H1 (cell line): ENCODE measurements around the gene ABCA1. TPM values are rescaled to one million over a fixed set of nuclear protein-coding genes. Genes with fewer than 3 reads are reported as not detected.

Source experiments
- CTCF ChIA-PET: fragments of 300-600 bp; sonication (Branson Sonifier 250); formaldehyde crosslinking; loops from one replicate; lab custom pipeline; 2021; ENCODE audit not compliant: partially characterized antibody; lab: Charles Lee
- POLR2A ChIA-PET: fragments of 300-600 bp; sonication (Branson Sonifier 250); formaldehyde crosslinking; loops from one replicate; lab custom pipeline; 2021; ENCODE audit warnings: inconsistent platforms; ENCODE audit not compliant: partially characterized antibody; lab: Charles Lee
- DNase-seq, 2 experiments: peaks; one replicate each; pipeline versions ENCODE4 v3.0.0 to v3.0.0-alpha.2; 2010 to 2022; ENCODE audit warnings: low spot score in 2 of 2, low read depth in 1 of 2, mixed read lengths in 1 of 2
- FAIRE-seq: peaks from 2 replicates; lab custom pipeline; 2011; peaks lifted over from hg19 to GRCh38; lab: Jason Lieb, UNC
- H2AFZ ChIP-seq: 2 replicates; pipeline ENCODE4 v1.8.1; 2012; ENCODE audit warnings: low read length, inconsistent platforms
- H2AK5ac ChIP-seq: 2 replicates; pipeline ENCODE4 v1.6.1; 2013; ENCODE audit warnings: low read depth, low read length
- H2BK120ac ChIP-seq: replicated peaks from 2 replicates; pipeline ENCODE3; 2013; ENCODE audit warnings: low read depth, low read length, inconsistent platforms
- H2BK12ac ChIP-seq: 2 replicates; pipeline ENCODE4 v1.6.1; 2013; ENCODE audit warnings: low read depth, low read length
- H2BK15ac ChIP-seq: 2 replicates; pipeline ENCODE4 v1.6.1; 2013; ENCODE audit warnings: low read length
- H2BK20ac ChIP-seq: 2 replicates; pipeline ENCODE4 v1.6.1; 2013; ENCODE audit warnings: low read length
- H2BK5ac ChIP-seq: 2 replicates; pipeline ENCODE4 v1.6.1; 2013; ENCODE audit warnings: low read depth, low read length
- H3K14ac ChIP-seq: 2 replicates; pipeline ENCODE4 v1.6.1; 2013; ENCODE audit warnings: inconsistent platforms; ENCODE audit not compliant: insufficient read length
- H3K18ac ChIP-seq: 2 replicates; pipeline ENCODE4 v1.6.1; 2013; ENCODE audit warnings: low read length; ENCODE audit errors: extremely low read depth
- H3K23ac ChIP-seq: 2 replicates; pipeline ENCODE4 v1.6.1; 2013; ENCODE audit warnings: inconsistent platforms; ENCODE audit not compliant: insufficient read length
- H3K23me2 ChIP-seq: 2 replicates; pipeline ENCODE4 v1.6.1; 2013; ENCODE audit warnings: low read depth, low read length
- H3K27ac ChIP-seq: 2 replicates; pipeline ENCODE4 v1.6.1; 2011; ENCODE audit warnings: low read depth, low read length, inconsistent platforms
- H3K27me3 ChIP-seq, 4 experiments: replicated peaks in 1 of 4; 1 replicate in 1 of 4; 2 replicates in 3 of 4; pipeline versions ENCODE4 v1.6.1 to v1.8.1; 2011 to 2013; ENCODE audit warnings: low read length in 3 of 4, mild to moderate bottlenecking in 3 of 4, inconsistent platforms in 2 of 4, mixed read lengths in 2 of 4, moderate library complexity in 1 of 4; ENCODE audit not compliant: control insufficient read depth in 3 of 4, insufficient read depth in 3 of 4; ENCODE audit errors: extremely low read depth in 1 of 4
- H3K36me3 ChIP-seq, 4 experiments: 2 replicates each; pipeline versions ENCODE4 v1.6.1 to v1.8.1; 2011 to 2013; ENCODE audit warnings: mild to moderate bottlenecking in 4 of 4, low read length in 3 of 4, moderate library complexity in 2 of 4, control low read depth in 1 of 4, inconsistent platforms in 1 of 4; ENCODE audit not compliant: insufficient read depth in 4 of 4, control insufficient read depth in 2 of 4
- H3K4ac ChIP-seq: replicated peaks from 2 replicates; pipeline ENCODE3; 2013; ENCODE audit warnings: low read length, low read depth, mixed read lengths, inconsistent platforms; ENCODE audit not compliant: insufficient read length
- H3K4me1 ChIP-seq, 4 experiments: replicated peaks in 1 of 4; 1 replicate in 1 of 4; 2 replicates in 3 of 4; pipeline versions ENCODE4 v1.6.1 to v1.8.1; 2011 to 2013; ENCODE audit warnings: low read length in 3 of 4, inconsistent platforms in 2 of 4, mixed read lengths in 1 of 4; ENCODE audit not compliant: insufficient read depth in 4 of 4, control insufficient read depth in 3 of 4
- H3K4me2 ChIP-seq, 2 experiments: 2 replicates each; pipeline versions ENCODE4 v1.6.1 to v1.8.1; 2011 to 2013; ENCODE audit warnings: low read depth in 2 of 2, low read length in 2 of 2, control low read depth in 1 of 2, inconsistent platforms in 1 of 2, mild to moderate bottlenecking in 1 of 2; ENCODE audit not compliant: insufficient read depth in 1 of 2
- H3K4me3 ChIP-seq, 4 experiments: fragments of 200-600, 300-600 bp in 1 of 4; sonication (generic), shearing (Covaris generic), sonication (Bioruptor Twin) in 1 of 4; 2 replicates each; pipeline versions ENCODE4 v1.5.1 to v1.8.1; 2011 to 2016; ENCODE audit warnings: low read length in 4 of 4, low read depth in 3 of 4, control low read depth in 2 of 4, inconsistent platforms in 2 of 4, mild to moderate bottlenecking in 2 of 4, mixed read lengths in 1 of 4, moderate library complexity in 1 of 4; ENCODE audit not compliant: insufficient read depth in 2 of 4; ENCODE audit errors: extremely low read depth in 1 of 4
- H3K56ac ChIP-seq: replicated peaks from 2 replicates; pipeline ENCODE3; 2013; ENCODE audit warnings: low read depth, mild to moderate bottlenecking, mixed read lengths, low read length, inconsistent platforms; ENCODE audit not compliant: insufficient read length
- H3K79me1 ChIP-seq: 2 replicates; pipeline ENCODE4 v1.6.1; 2013; ENCODE audit warnings: low read depth, low read length, control low read depth
- H3K79me2 ChIP-seq, 2 experiments: 2 replicates each; pipeline versions ENCODE4 v1.6.1 to v1.8.1; 2012 to 2013; ENCODE audit warnings: low read length in 2 of 2, mild to moderate bottlenecking in 2 of 2, inconsistent platforms in 1 of 2; ENCODE audit not compliant: insufficient read depth in 2 of 2, control insufficient read depth in 1 of 2
- H3K9ac ChIP-seq, 4 experiments: replicated peaks in 1 of 4; 1 replicate in 1 of 4; 2 replicates in 3 of 4; pipeline versions ENCODE4 v1.6.1 to v1.8.1; 2011 to 2013; ENCODE audit warnings: low read depth in 3 of 4, low read length in 3 of 4, control low read depth in 2 of 4, mild to moderate bottlenecking in 2 of 4, moderate library complexity in 2 of 4, inconsistent platforms in 1 of 4; ENCODE audit errors: extremely low read depth in 1 of 4
- H3K9me3 ChIP-seq, 2 experiments: 2 replicates each; pipeline versions ENCODE4 v1.6.1 to v1.8.1; 2012 to 2013; ENCODE audit warnings: mild to moderate bottlenecking in 2 of 2, moderate library complexity in 2 of 2, control low read depth in 1 of 2, inconsistent platforms in 1 of 2, low read depth in 1 of 2, low read length in 1 of 2, mixed read lengths in 1 of 2; ENCODE audit not compliant: insufficient read depth in 2 of 2
- H4K20me1 ChIP-seq, 2 experiments: replicated peaks in 1 of 2; 2 replicates each; pipeline versions ENCODE3 to v1.8.1; 2011 to 2013; ENCODE audit warnings: inconsistent platforms in 2 of 2, low read length in 2 of 2, mild to moderate bottlenecking in 1 of 2; ENCODE audit not compliant: insufficient read depth in 2 of 2, control insufficient read depth in 1 of 2
- H4K5ac ChIP-seq: 2 replicates; pipeline ENCODE4 v1.6.1; 2013; ENCODE audit warnings: low read length, low read depth, mixed read lengths, inconsistent platforms; ENCODE audit not compliant: insufficient read length
- H4K8ac ChIP-seq: 2 replicates; pipeline ENCODE4 v1.8.0; 2013; ENCODE audit warnings: mild to moderate bottlenecking, moderate library complexity, low read length, inconsistent platforms; ENCODE audit not compliant: insufficient read depth; ENCODE audit errors: extremely low read depth
- H4K91ac ChIP-seq: replicated peaks from 2 replicates; pipeline ENCODE3; 2013; ENCODE audit warnings: low read length, mixed read lengths, inconsistent platforms; ENCODE audit not compliant: insufficient read length
- CTCF ChIP-seq, 3 experiments: IDR thresholded peaks; 1 replicate in 2 of 3; 2 replicates in 1 of 3; pipeline versions ENCODE4 v1.5.1 to v1.6.1; 2011; ENCODE audit warnings: low read length in 3 of 3, mild to moderate bottlenecking in 3 of 3, inconsistent platforms in 2 of 3, low read depth in 1 of 3, moderate library complexity in 1 of 3; ENCODE audit not compliant: insufficient read depth in 1 of 3; ENCODE audit errors: control extremely low read depth in 1 of 3
- HDAC6 ChIP-seq: IDR thresholded peaks from one replicate; pipeline ENCODE4 v1.7.1; 2012; ENCODE audit warnings: low read depth, mild to moderate bottlenecking, inconsistent platforms, low read length, moderate library complexity
- JUN ChIP-seq: IDR thresholded peaks from 2 replicates; pipeline ENCODE4 v1.6.1; 2011; ENCODE audit warnings: low read depth, mild to moderate bottlenecking, improper control_type of control experiment, low read length
- RFX5 ChIP-seq: IDR thresholded peaks from 2 replicates; pipeline ENCODE4 v1.6.1; 2011; ENCODE audit warnings: low read depth, low read length, improper control_type of control experiment, borderline replicate concordance
- TAF1 ChIP-seq: IDR thresholded peaks from 2 replicates; pipeline ENCODE4 v1.6.1; 2011; ENCODE audit warnings: mild to moderate bottlenecking, low read depth, low read length
- TEAD4 ChIP-seq: IDR thresholded peaks from 2 replicates; pipeline ENCODE4 v1.6.1; 2012; ENCODE audit warnings: low read depth, low read length, inconsistent platforms, mixed read lengths
- ZNF274 ChIP-seq: IDR thresholded peaks from 2 replicates; pipeline ENCODE4 v1.7.0; 2012; ENCODE audit warnings: low read length, borderline replicate concordance; ENCODE audit errors: extremely low read depth
- WGBS, 2 experiments: shearing (Covaris generic) in 1 of 2; methylation state at CpG; one replicate each; pipeline versions ENCODE4 v1.1.6 to v1.1.7; 2013 to 2015; ENCODE audit warnings: low lambda C conversion rate in 2 of 2, mixed read lengths in 2 of 2, inconsistent platforms in 1 of 2, low coverage in 1 of 2, missing lambda C conversion rate in 1 of 2; ENCODE audit not compliant: insufficient replicate concordance in 2 of 2, insufficient coverage in 1 of 2, insufficient read length in 1 of 2; ENCODE audit errors: extremely low coverage in 1 of 2, missing lambda C conversion rate in 1 of 2; 5-methylcytosine and 5-hydroxymethylcytosine counted together
- polyA plus RNA-seq, 7 experiments: library from polyadenylated mRNA; depleted of rRNA in 3 of 7; stranded (reverse) in 5 of 7; unstranded in 2 of 7; fragments of >200 nt in 5 of 7; fragments of 200-250 nt in 2 of 7; gene quantifications; 1 replicate in 5 of 7; 2 replicates in 1 of 7; 4 replicates in 1 of 7; pipeline versions ENCODE4 v1.2.1 to v1.2.3, GENCODE V29; 2011 to 2013; ENCODE audit warnings: missing spikeins in 2 of 7, mixed read lengths in 2 of 7
- total RNA-seq: library from RNA; stranded (reverse); fragmentation: NEBNext Ultra II Directional; extraction: Animal tissue kit (Norgen Biotek cat#: 25700); gene quantifications from 2 replicates; pipeline ENCODE4 v1.2.1, GENCODE V29; 2021
- TF ChIP-seq, protein P1 (sequence below): IDR thresholded peaks from 2 replicates; pipeline ENCODE4 v1.6.1; 2012; ENCODE audit warnings: inconsistent platforms

ABCA1 gene
- total and polyA plus RNA-seq, 2 of the 8 experiments (the other 6 are each of a cell fraction or from before 2014, with no cell fraction given), result 6.9 to 7.8 TPM

DNA sequence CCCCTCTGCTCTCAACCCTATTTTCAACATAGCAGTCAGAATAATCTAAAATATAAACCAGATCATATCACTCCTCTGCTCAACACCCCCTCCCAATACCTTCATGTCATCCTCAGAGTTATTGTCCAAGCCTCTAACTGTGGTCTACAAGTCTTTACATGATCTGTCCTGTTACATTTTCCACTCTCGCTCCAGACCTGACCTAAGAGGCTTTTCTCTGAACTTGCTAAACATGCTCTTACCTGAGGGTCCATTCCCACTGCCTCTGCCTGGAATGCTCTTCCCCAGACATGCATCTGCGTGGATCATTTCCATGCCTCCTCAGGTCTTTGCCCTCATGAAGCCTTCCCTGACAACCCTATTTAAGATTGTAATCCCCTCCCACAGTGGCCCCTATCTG is 152.0 kb downstream of the ABCA1 start:
- H3K23me2 ChIP-seq, result no peaks in the 10 kb centered on the region
- no peaks in the 10 kb centered on the region for H3K36me3 ChIP-seq
- no peak for DNase-seq
- TF ChIP-seq, protein P1, sequence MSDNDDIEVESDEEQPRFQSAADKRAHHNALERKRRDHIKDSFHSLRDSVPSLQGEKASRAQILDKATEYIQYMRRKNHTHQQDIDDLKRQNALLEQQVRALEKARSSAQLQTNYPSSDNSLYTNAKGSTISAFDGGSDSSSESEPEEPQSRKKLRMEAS, result no peak
- TF ChIP-seq ZNF274, result no peak
- no peak for TF ChIP-seq RFX5
- no peak for TF ChIP-seq HDAC6
- no peak for TF ChIP-seq JUN
- no peak for TF ChIP-seq TAF1
- no peak for TF ChIP-seq CTCF (IDR thresholded peaks at IDR 0.05; ENCODE audit: control extremely low read depth in 1 of 3, insufficient read depth in 1 of 3, low read depth in 1 of 3, low read length in 3 of 3)
- TF ChIP-seq TEAD4, result no peak
- 88% methylated on average over 2 of the region's 2 CpGs; no CpG with 5 or more reads in 1 of the 2 experiments for WGBS, 2 experiments
- no peak overlapping the region for H3K27ac ChIP-seq
- ChIA-PET CTCF (no interaction called here), POLR2A (no interaction called here)
- H3K56ac ChIP-seq, result no peak overlapping the region
- H2BK12ac ChIP-seq, result no peak overlapping the region
- no peaks in the 10 kb centered on the region for H4K20me1 ChIP-seq
- H3K23ac ChIP-seq, result no peak overlapping the region
- no peak overlapping the region for H2AK5ac ChIP-seq
- H3K9me3 ChIP-seq, result no peaks in the 10 kb centered on the region
- H2BK120ac ChIP-seq, result no peak overlapping the region
- no peaks in the 10 kb centered on the region for H3K79me2 ChIP-seq
- no peak overlapping the region for H2BK15ac ChIP-seq
- H3K9ac ChIP-seq, result no peak overlapping the region
- H3K27me3 ChIP-seq, result no peaks in the 10 kb centered on the region
- H2BK5ac ChIP-seq, result no peak overlapping the region
- H2AFZ ChIP-seq, result no peak overlapping the region
- no peak overlapping the region for H3K4me2 ChIP-seq
- H4K5ac ChIP-seq, result no peak overlapping the region
- no peak overlapping the region for H4K8ac ChIP-seq
- no peak overlapping the region for H3K4me3 ChIP-seq
- no peaks in the 10 kb centered on the region for H3K4me1 ChIP-seq
- no peak overlapping the region for H3K18ac ChIP-seq
- H3K79me1 ChIP-seq, result no peaks in the 10 kb centered on the region
- H3K14ac ChIP-seq, result no peak overlapping the region
- no peak overlapping the region for H4K91ac ChIP-seq
- H2BK20ac ChIP-seq, result no peak overlapping the region
- no peak for FAIRE-seq
- H3K4ac ChIP-seq, result no peak overlapping the region
